SH-SY5Y (cell line): ENCODE results near the gene SMIM45.

ENCODE experiments used
- GATA2 ChIP-seq: IDR thresholded peaks from 2 replicates; pipeline ENCODE4 v1.6.1; 2011; ENCODE audit warnings: mild to moderate bottlenecking, low read depth, low read length
- GATA3 ChIP-seq: IDR thresholded peaks from 2 replicates; pipeline ENCODE4 v1.6.1; 2011; ENCODE audit warnings: low read depth, mild to moderate bottlenecking, low read length, moderate library complexity

- no peak for TF ChIP-seq GATA3
- no peak for TF ChIP-seq GATA2
These were observed 31.8 kb downstream of the SMIM45 start for GRCh38 chr22:41983513-41984405.
